ENCODE data around the gene GSTO2. TPM values are rescaled to one million over a fixed set of nuclear protein-coding genes. Genes with fewer than 3 reads are reported as not detected.

The GSTO2 gene
- polyA plus RNA-seq, 1 experiment: 1.7 TPM

DNA sequence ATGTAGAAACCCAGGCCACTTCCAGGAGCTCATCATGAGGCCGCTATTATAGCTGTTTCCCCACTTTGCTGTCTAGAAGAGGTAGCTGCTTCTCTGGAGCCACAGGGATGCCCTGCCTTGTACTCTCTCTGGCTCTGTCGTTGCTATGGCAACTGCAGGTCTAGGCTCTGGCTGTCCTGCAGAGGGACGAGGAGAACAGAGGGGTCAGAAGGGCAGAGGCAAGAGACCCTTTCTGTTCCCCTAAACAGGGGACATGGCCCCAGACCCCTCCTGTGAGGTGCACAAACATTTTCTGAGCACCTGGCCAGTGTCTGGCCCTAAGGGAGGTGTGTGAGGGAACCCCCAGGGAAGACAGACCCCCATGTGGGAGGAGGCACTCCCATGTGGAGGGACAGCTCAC, 37.9 kb downstream of the GSTO2 start:
- Histone ChIP-seq H3K27ac (ENCODE audit: low read depth, low read length) (no peak overlapping the region), H3K9me3 (ENCODE audit: control insufficient read depth, insufficient read depth, low read length) (peaks cover 5% of the 10 kb centered on the region; the same call in 1 of the 2 replicates), H3K4me3 (ENCODE audit: low read depth, low read length) (no peak overlapping the region), H3K27me3 (ENCODE audit: control insufficient read depth, insufficient read depth, low read length) (no peaks in the 10 kb centered on the region)
- CTCF ChIA-PET: interaction anchor here (0.6 to 6.9 kb wide), 10 partner anchors 8 to 422 kb away, joined by 3 to 85 read pairs (median 11); partner anchors contain the start of gene ITPRIP
- DNase-seq (ENCODE audit: low read depth, low spot score): no peak
- TF ChIP-seq, protein P1, sequence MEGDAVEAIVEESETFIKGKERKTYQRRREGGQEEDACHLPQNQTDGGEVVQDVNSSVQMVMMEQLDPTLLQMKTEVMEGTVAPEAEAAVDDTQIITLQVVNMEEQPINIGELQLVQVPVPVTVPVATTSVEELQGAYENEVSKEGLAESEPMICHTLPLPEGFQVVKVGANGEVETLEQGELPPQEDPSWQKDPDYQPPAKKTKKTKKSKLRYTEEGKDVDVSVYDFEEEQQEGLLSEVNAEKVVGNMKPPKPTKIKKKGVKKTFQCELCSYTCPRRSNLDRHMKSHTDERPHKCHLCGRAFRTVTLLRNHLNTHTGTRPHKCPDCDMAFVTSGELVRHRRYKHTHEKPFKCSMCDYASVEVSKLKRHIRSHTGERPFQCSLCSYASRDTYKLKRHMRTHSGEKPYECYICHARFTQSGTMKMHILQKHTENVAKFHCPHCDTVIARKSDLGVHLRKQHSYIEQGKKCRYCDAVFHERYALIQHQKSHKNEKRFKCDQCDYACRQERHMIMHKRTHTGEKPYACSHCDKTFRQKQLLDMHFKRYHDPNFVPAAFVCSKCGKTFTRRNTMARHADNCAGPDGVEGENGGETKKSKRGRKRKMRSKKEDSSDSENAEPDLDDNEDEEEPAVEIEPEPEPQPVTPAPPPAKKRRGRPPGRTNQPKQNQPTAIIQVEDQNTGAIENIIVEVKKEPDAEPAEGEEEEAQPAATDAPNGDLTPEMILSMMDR (IDR thresholded peaks at IDR 0.05; ENCODE audit: low read depth, low read length): no peak
- POLR2A ChIA-PET: interaction anchor here (1.8 to 2.4 kb wide), 2 partner anchors 23 to 31 kb away, joined by 8 read pairs; partner anchors contain the start of gene ITPRIP

DNA sequence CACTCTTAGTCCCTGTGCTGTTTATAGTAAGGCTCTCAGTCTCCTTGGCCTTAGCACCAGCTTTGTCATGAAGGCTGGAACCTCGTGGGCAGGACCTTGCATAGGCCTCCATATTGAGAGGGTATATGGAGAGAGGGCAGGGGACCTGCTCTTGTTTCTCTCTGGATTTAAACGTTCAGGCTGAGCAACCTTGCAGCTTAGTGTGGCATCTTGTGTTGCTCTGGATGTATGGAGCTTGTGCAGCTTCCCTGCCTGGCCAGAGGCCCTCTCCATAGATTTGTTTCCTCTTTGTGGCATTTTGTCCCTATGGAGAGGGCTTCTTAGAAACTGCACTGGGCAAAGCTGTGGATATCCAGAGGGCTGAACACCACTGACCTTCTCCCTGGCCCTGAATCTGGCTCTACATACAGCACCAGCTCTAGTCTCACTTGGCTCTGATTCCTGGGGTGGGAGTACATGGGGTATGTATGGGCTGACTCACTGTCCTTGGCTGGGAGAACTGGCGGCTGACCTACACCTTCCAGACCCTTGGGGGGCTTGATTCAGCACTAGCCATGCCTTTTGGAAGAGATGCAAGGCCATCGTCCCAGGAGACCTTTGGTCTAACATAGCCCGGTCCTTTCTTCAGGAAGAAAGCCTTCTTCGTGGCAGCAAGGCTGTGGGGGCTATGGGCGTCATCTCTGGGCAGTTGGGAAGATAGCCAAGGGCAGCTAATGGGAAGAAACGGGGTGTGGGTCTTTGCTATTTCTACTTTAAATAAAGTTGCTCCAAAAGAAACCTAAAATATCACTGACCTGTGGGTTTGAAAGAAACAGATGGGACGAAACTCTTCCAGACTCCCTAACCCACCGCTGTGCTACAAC, 38.8 kb downstream of the GSTO2 start:
- Histone ChIP-seq H3K9me3 (ENCODE audit: control insufficient read depth, insufficient read depth, low read length) (peaks cover 5% of the 10 kb centered on the region; the same call in 1 of the 2 replicates), H3K27ac (ENCODE audit: low read depth, low read length) (no peak overlapping the region), H3K4me3 (ENCODE audit: low read depth, low read length) (no peak overlapping the region), H3K27me3 (ENCODE audit: control insufficient read depth, insufficient read depth, low read length) (no peaks in the 10 kb centered on the region)
- ChIA-PET CTCF (interaction anchor here (0.7 to 6.9 kb wide), 6 partner anchors 9 to 43 kb away, joined by 3 to 85 read pairs (median 13); no protein-coding TSS in a partner anchor), POLR2A (interaction anchor here (2.4 kb wide), 1 partner anchor 22 kb away, joined by 8 read pairs; no protein-coding TSS in a partner anchor)
- DNase-seq (ENCODE audit: low read depth, low spot score): no peak
- TF ChIP-seq, protein P1 (IDR thresholded peaks at IDR 0.05; ENCODE audit: low read depth, low read length): no peak

DNA sequence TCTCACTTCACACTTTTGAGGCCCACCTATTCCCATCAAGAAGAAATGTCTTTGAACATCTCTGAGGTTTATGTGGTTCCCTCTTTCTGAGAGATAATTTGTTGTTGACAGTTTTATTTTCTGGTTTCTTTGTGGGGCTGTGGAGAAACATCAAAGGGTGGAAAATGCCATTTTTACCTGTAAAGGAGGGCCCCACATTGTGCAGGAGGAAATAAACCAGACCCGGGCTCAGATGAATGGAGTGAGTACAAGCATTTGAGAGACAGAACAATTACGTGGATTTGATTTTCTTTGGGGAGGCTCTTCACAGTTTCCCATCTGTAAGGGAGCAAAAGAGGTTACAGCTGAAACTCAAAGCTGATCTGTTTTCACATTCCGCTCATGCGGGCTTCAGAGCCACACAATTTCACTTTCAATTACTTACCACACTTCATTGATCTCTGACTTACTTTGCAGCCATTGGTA, 39.5 kb downstream of the GSTO2 start:
- Histone ChIP-seq H3K27ac (ENCODE audit: low read depth, low read length) (no peak overlapping the region), H3K9me3 (ENCODE audit: control insufficient read depth, insufficient read depth, low read length) (peaks cover 5% of the 10 kb centered on the region; the same call in 1 of the 2 replicates), H3K27me3 (ENCODE audit: control insufficient read depth, insufficient read depth, low read length) (no peaks in the 10 kb centered on the region), H3K4me3 (ENCODE audit: low read depth, low read length) (no peak overlapping the region)
- no peak for DNase-seq (ENCODE audit: low read depth, low spot score)
- CTCF ChIA-PET: interaction anchor here (4.2 to 6.9 kb wide), 2 partner anchors 17 to 42 kb away, joined by 53 to 85 read pairs; no protein-coding TSS in a partner anchor
- TF ChIP-seq, protein P1 (IDR thresholded peaks at IDR 0.05; ENCODE audit: low read depth, low read length): no peak
- POLR2A ChIA-PET: no interaction called here

DNA sequence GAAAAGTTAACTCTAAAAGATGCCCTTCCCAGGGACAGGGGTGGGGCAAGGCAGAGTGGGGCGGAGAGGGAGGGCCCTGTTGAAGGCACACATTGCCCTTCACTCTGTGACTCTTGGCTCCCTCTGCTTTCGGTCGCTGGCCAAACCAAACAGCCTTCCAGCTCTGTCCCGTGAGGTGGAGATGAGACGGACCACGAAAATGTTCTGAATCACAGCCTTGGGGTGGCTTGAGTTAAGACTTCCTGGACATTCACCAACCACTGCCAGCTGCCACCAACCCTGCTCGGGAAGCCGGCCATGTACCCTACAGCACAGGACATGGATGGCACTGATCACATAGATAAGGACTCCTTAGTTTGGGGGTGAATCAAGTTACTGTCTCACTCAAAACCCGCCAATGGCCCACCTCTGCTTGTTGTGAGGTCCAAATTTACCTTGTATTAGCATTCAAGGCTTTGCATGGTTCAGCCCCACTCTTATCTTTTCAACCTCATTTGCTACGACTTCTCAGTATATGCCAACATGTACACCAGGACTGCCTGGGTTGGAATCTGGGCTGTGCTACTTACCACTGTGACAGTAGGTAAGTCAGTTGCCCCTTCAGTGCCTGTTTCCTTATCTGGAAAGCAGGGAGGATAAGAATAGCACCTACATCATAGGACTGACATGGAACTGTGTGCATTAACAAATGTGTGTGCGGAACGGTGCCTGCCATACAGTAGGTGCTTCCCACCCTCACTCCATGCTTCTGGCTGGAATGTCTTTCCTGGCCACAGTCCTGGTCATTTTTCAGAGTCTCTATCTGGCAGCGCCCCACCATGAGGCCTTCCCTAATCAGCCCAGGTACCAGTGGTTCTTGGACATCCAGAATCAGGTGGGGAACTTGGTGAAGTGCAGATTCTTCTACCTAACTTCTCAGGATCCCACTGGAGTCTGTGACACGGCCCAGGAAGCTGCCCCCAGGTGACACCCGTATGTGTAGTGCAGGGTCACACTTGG, 41.3 kb downstream of the GSTO2 start:
- Histone ChIP-seq H3K4me3 (ENCODE audit: low read depth, low read length) (no peak overlapping the region), H3K9me3 (ENCODE audit: control insufficient read depth, insufficient read depth, low read length) (no peaks in the 10 kb centered on the region; the same call in 1 of the 2 replicates), H3K27ac (ENCODE audit: low read depth, low read length) (peak overlapping the region; percentile 69), H3K27me3 (ENCODE audit: control insufficient read depth, insufficient read depth, low read length) (no peaks in the 10 kb centered on the region)
- ChIA-PET POLR2A (interaction anchor here (0.8 kb wide), 1 partner anchor 28 kb away, joined by 4 read pairs; the partner anchor contains the start of gene ITPRIP), CTCF (interaction anchor here (1.3 to 5.3 kb wide), 4 partner anchors 11 to 43 kb away, joined by 4 to 38 read pairs (median 10); no protein-coding TSS in a partner anchor)
- no peak for DNase-seq (ENCODE audit: low read depth, low spot score)
- TF ChIP-seq, protein P1 (IDR thresholded peaks at IDR 0.05; ENCODE audit: low read depth, low read length): no peak

All from AG04450 (cell line).